GM10847 (cell line): ENCODE measurements around the gene FNDC5.

Experiments
- POLR2A ChIP-seq: IDR thresholded peaks from 2 replicates; pipeline ENCODE4 v1.6.1; 2011; ENCODE audit not compliant: insufficient read length; ENCODE audit errors: extremely low read depth

FNDC5 gene

DNA sequence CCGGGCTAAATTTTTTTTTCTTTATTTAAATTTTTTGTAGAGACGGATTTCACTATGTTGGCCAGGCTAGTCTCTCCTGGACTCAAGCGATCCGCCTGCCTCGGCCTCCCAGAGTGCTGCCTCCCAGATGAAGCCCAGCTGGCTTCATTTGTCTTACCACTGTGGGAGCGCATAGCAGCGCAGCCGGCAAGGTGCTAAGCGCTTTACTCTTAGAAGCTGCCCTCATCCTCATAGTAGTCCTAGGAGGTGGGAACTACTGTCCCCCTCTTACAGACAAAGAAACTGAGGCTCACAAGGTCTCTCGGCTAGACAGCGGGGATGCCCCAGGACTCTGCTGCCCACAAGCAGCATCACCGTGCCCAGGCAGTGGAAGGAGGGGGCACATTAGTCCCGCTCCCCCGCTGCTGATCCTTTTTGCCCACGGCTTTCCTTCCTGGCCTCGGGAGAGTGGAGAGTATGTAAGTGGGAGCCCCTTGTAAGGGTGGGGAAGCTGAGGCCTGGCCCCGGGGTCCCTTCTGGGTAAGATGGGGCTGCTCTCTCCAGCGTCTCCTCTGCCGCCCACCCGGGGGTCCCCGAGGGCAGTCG, 29.8 kb upstream of the FNDC5 start:
- no peak for TF ChIP-seq POLR2A

DNA sequence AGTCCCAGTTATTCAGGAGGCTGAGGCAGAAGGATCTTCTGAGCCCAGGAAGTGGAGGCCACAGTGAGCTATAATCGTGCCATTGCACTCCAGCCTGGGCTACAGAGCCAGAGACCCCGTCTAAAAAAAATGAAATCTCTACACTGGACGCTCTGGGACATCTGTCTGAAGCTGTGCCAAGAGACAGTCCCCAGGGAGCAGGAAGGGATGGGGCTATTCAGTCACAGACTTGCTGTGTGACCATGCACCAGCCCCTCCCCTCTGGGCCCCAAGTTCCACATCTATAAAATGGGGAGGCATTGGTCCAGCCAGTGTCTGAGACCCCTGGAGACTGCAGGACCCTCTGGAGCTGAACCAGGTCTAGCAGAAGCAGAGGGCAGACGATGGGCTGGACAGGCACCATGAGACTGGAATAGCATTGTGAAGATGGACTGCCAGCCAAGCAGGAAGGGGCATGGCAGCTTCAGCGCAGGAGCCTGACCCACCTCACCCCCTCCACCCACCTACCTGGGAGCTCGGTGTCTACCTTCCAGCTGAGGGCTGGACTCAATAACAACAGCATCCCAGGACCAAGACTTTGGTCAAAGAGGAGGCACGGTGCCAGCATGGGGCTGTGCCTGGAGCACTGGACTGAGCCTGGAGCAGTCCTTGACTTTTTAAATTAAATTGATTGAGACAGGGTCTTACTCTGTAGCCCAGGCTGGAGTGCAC, 29.0 kb upstream of the FNDC5 start:
- no peak for TF ChIP-seq POLR2A

DNA sequence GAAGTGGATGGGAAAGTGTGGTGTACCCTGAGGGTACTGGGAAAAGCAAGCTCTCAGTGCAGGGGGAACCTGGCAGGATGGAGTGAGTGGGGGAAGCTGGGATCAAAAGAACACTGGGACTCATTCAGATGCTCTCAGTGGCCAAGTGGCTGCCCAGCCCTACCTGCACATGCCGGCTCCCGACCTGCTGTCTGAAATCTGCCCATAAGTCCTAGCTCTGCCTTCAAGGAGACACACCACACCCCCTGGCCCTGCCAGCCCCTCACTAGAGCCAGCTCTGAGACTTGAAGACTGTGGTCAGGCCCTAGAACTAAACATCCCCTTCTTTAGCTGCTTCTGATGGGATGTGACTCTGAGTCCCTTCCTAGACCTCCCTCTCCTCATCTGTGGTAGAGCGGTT, 28.2 kb upstream of the FNDC5 start:
- TF ChIP-seq POLR2A = no peak

DNA sequence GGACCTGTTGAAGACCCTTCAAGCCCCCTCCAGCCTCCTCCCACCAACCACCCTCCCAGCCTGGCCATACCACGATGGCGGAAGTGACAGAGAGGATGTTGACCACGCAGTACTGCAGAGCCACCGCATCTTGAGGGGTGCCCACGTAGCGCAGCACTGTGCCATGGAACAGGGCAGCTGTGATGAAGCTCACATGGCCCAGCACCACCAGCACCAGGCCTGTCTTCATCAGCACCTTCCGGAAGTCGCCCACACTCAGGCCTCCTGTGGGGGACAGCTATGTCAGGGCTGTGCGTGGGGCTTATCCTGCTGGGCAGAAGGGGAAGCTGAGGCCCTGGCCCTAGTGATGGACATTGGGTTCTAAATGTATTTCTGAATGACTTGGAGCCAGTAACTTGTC, 27.3 kb upstream of the FNDC5 start:
- no peak for TF ChIP-seq POLR2A

DNA sequence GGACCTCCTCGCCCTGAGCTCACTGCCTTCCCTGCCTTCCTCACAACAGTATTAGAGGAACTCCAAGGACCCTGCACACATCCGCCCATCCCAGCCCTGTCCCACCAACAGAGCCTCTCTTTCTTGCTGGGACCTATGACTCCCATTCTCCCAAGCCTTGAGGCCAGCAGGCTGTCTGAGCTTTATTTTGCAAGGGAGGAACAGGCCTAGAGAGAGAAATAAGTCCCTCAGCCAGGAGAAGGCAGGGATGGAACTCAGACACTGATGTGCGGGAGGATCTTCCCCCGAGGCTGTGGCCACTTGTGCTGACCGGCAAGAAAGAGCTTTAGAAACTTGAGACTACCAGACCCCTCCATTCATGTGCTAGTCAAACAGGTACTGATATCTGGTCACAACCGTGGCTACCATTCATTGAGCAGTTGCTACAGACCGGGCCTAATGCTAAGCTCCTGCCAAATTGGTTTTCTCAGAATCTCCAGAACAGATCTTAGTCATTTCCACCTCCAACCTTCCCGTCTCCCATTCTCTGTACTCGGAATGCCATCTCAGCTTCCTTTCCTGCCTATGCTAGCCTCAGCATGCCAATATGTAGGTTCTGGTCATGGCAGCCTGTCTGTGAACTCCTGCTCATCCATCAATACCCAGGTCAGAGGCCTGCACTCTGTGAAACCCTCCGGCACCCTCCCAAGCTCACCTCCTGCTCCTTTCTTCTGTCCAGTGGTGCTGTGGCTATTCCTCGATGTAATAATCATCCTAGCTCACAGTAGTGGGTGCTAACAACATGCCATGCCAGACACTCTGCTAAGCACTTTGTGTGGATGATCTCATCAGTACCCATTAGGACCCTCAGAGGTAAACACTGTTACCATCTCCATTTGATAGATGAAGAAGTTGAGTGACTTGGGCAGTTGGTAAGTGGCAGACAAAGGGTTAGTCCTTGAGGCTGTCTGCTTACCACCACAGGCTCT, 26.7 kb upstream of the FNDC5 start:
- no peak for TF ChIP-seq POLR2A

DNA sequence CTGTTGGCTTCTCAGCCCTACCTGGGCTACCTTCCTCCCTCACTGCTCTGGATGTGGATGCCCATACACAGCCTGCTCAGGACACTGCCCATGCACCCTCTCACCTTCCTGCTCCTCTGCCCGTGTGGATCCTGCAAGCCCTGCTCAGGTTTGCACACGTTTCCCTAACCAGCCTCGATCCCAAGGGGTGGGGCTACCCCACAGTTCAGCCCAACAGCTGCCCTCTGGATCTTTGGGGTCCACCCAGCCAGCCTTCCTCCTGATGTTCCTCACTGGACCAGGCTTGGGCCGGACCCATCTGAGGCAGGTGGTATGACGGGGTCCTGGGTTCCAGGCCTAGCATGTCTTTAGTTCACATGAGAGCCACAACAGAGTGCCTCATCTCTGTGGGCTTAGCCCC, 25.7 kb upstream of the FNDC5 start:
- TF ChIP-seq POLR2A = no peak

DNA sequence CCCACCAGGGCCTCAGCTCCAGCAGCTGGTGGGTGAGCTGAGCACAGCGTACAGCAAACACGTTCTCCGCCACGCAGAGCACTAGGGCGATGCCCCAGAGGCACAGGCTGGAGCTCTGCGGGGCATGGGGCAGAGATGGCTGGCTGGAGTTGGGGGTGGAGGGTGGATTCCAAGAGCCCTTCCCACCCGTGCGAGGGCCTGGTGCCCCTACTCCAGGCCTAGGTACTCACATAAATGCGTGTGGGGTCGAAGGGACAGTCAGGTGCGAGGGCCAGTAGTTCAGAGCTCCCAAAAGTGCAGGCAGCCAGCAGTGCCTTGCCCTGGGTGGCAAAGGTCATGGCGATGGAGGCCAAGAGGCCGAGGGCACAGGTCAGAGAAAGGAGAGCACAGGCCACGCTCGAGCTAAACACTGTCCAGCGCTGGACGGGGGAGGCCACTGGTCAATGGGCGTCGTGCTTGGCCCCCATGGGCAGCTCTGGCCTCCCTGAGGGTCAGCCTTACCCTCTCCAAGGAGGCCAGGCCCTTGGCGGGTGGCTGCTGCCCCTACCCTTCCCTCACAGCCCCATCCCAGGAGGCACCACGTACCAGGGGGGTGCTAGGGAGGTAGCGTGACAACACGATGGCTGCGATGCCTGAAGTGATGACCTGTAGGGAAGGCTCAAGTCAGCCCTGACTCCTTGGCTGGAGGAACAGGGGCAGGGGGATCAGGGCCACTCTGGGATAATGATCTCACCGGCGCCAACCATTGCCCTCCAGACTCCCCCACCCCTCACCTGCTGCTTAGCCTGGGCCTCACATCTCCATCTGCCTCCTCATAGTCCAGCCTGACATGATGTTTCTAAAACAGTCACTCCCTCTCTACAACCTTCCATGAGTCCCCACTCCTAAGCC, 24.9 kb upstream of the FNDC5 start:
- TF ChIP-seq POLR2A = no peak

DNA sequence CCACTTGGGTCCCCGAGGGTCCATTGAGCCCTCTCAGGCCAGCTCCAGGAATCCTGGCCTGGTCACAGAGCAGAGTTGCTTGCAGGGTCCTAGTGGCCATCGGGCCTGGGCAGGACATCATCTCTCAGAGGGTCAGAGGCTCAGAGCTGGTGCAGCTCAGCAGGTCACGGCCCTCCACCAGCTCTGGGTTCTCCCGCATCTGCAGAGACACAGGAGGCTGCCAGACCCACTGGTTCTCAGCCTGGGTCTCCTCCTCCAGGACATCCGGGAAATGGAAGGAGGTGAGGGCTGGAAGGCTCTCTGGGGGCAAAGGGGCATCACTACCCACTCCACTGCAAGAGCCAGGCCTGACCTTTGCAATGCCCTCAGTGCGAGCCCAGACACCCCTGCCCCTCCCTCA, 24.0 kb upstream of the FNDC5 start:
- no peak for TF ChIP-seq POLR2A

DNA sequence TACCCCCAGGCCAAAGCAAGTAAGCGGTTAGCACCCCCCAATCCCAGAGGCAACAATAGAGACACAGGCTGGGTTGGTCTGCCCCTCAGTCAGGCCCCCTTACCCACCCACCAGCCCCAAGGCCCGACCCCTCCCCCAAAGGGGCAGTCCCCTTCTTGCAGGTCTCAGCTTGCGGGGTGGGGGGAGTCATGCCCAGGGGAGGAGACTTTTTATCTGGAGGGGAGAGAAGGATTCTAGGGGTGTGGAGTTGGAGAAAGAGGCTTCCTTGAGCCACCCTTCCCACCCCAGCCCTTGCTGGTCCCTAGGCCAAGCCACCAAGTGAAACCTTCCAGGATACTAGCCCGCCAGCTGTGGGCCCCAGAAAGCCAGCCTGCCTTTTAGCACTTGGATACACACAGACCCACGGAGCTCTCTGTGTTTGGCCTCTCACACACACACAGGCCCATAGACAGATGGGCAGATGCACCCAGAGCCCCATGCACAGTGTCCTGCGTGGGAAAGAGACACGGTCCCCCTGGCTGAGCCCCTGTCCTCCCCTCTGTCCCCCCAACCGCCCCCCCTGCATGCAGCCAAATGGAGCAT, 23.4 kb upstream of the FNDC5 start:
- no peak for TF ChIP-seq POLR2A

DNA sequence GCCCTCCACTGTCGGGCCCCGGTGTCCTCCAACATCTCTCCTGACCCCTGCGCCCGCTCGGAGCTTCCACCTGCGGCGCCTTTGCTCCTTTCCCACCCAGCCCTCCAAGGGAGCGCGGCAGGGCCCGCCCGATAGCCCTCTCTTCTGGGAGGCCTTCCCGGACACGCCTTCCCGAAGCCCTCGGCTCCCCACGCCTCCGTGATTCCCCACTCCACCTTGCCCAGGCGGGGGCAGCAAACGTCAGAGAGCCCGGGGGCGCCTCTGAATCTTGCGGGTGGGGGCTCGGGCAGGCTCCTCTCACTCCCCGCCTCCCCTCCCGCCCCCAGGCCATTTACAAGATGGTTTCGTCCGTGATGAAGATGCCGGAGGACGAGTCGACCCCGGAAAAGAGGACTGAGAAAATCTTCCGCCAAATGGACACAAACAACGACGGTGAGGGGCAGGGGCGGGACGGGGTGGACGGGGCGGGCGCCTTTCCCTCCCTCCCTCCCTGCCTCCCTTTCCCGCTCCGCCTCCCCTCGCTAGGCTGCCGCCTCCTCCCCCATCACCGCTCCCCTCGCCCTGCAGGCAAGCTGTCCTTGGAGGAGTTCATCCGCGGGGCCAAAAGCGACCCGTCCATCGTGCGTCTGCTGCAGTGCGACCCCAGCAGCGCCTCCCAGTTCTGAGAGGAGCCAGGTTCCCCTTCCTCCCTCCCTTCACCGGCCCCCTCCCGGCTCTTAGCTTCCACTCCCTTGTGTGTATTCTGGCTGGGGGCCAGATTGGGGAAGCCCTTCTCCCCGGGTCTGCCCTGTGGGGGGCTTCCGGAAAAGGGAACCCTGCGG, 22.7 kb upstream of the FNDC5 start:
- no peak for TF ChIP-seq POLR2A

DNA sequence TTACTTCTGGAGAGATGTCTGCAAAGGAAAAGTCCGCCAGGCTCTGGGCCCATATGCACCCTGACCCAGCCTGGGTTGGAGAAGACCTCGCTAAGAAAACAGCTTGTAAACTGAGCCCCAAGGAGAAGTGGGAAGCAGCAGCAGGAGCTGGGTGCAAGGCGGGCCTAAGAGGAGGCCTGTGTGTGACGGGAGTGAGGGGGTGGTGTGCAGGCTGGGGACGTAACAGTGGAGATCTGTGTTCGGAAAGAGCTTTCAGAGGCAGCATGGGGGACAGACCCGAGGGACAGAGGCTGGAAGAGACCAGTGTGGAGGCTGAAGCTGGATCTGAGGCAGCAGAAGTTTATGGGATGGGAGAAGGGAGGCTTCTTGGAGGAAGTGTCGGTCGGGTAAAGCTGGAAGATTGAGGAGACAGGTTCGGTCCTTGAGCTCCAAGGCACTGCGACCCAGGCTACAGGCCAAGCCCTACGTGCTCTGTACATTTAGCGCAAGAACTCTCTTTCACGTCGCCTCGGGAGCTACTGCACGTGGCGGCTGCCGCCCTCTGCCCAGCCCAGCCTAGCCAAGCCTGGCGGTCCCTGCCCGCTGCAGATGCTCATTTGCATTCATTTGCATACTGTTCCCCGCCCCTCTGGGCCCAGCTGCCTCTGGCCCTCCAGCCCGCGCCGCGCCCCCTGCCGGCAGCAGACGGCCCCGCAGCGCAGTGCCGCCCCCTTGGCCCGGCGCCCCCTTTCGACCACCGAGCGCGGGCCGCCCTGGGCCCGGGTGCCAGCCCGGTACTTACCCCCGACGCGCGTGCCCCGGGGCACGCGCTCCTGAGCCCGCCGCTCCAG, 21.9 kb upstream of the FNDC5 start:
- TF ChIP-seq POLR2A = no peak

DNA sequence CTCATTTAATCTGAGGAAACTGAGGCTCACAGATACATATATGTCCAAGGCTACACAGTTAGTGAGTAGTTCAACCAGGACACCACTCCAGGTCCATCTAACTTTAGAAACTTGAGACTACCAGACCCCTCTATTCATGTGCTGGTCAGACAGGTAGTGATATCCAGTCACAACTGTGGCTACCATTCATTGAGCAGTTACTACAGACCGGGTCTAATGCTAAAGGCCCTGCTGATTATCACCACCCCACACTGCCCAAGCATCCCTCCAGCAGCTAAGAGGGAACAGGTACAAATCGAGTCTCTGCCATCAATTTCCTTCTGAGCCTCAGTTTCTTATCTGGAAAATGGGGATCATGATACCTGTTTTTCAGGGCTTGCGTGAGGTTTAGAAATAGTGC, 20.9 kb upstream of the FNDC5 start:
- TF ChIP-seq POLR2A = no peak

DNA sequence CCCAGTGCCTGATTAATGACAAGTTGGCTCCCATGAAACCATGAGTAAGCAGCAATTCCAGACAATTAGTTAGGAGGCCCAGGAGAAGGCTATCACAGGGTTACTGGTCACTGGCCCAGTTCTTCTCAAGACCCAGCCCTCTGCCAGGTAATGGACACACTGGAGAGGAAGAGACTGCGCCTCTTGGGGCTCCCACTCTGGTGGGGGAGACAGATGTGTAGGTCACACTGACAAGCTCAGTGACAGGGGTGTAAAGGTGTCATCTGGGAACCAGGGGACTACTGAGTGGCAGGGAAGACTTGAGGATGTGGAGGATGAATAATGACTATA, 20.5 kb upstream of the FNDC5 start:
- no peak for TF ChIP-seq POLR2A
